H1 (cell line): Measurements from ENCODE around the gene FBXW5. TPM values are rescaled to one million over a fixed set of nuclear protein-coding genes. Genes with fewer than 3 reads are reported as not detected.

ENCODE experiments used
- CTCF ChIA-PET: fragments of 300-600 bp; sonication (Branson Sonifier 250); formaldehyde crosslinking; loops from one replicate; lab custom pipeline; 2021; ENCODE audit not compliant: partially characterized antibody; lab: Charles Lee
- POLR2A ChIA-PET: fragments of 300-600 bp; sonication (Branson Sonifier 250); formaldehyde crosslinking; loops from one replicate; lab custom pipeline; 2021; ENCODE audit warnings: inconsistent platforms; ENCODE audit not compliant: partially characterized antibody; lab: Charles Lee
- DNase-seq, 2 experiments: peaks; one replicate each; pipeline versions ENCODE4 v3.0.0 to v3.0.0-alpha.2; 2010 to 2022; ENCODE audit warnings: low spot score in 2 of 2, low read depth in 1 of 2, mixed read lengths in 1 of 2
- FAIRE-seq: peaks from 2 replicates; lab custom pipeline; 2011; peaks lifted over from hg19 to GRCh38; lab: Jason Lieb, UNC
- H2AFZ ChIP-seq: 2 replicates; pipeline ENCODE4 v1.8.1; 2012; ENCODE audit warnings: low read length, inconsistent platforms
- H2AK5ac ChIP-seq: 2 replicates; pipeline ENCODE4 v1.6.1; 2013; ENCODE audit warnings: low read depth, low read length
- H2BK120ac ChIP-seq: replicated peaks from 2 replicates; pipeline ENCODE3; 2013; ENCODE audit warnings: low read depth, low read length, inconsistent platforms
- H2BK12ac ChIP-seq: 2 replicates; pipeline ENCODE4 v1.6.1; 2013; ENCODE audit warnings: low read depth, low read length
- H2BK15ac ChIP-seq: 2 replicates; pipeline ENCODE4 v1.6.1; 2013; ENCODE audit warnings: low read length
- H2BK20ac ChIP-seq: 2 replicates; pipeline ENCODE4 v1.6.1; 2013; ENCODE audit warnings: low read length
- H2BK5ac ChIP-seq: 2 replicates; pipeline ENCODE4 v1.6.1; 2013; ENCODE audit warnings: low read depth, low read length
- H3K14ac ChIP-seq: 2 replicates; pipeline ENCODE4 v1.6.1; 2013; ENCODE audit warnings: inconsistent platforms; ENCODE audit not compliant: insufficient read length
- H3K18ac ChIP-seq: 2 replicates; pipeline ENCODE4 v1.6.1; 2013; ENCODE audit warnings: low read length; ENCODE audit errors: extremely low read depth
- H3K23ac ChIP-seq: 2 replicates; pipeline ENCODE4 v1.6.1; 2013; ENCODE audit warnings: inconsistent platforms; ENCODE audit not compliant: insufficient read length
- H3K23me2 ChIP-seq: 2 replicates; pipeline ENCODE4 v1.6.1; 2013; ENCODE audit warnings: low read depth, low read length
- H3K27ac ChIP-seq: 2 replicates; pipeline ENCODE4 v1.6.1; 2011; ENCODE audit warnings: low read depth, low read length, inconsistent platforms
- H3K27me3 ChIP-seq, 4 experiments: replicated peaks in 1 of 4; 1 replicate in 1 of 4; 2 replicates in 3 of 4; pipeline versions ENCODE4 v1.6.1 to v1.8.1; 2011 to 2013; ENCODE audit warnings: low read length in 3 of 4, mild to moderate bottlenecking in 3 of 4, inconsistent platforms in 2 of 4, mixed read lengths in 2 of 4, moderate library complexity in 1 of 4; ENCODE audit not compliant: control insufficient read depth in 3 of 4, insufficient read depth in 3 of 4; ENCODE audit errors: extremely low read depth in 1 of 4
- H3K36me3 ChIP-seq, 4 experiments: 2 replicates each; pipeline versions ENCODE4 v1.6.1 to v1.8.1; 2011 to 2013; ENCODE audit warnings: mild to moderate bottlenecking in 4 of 4, low read length in 3 of 4, moderate library complexity in 2 of 4, control low read depth in 1 of 4, inconsistent platforms in 1 of 4; ENCODE audit not compliant: insufficient read depth in 4 of 4, control insufficient read depth in 2 of 4
- H3K4ac ChIP-seq: replicated peaks from 2 replicates; pipeline ENCODE3; 2013; ENCODE audit warnings: low read length, low read depth, mixed read lengths, inconsistent platforms; ENCODE audit not compliant: insufficient read length
- H3K4me1 ChIP-seq, 4 experiments: replicated peaks in 1 of 4; 1 replicate in 1 of 4; 2 replicates in 3 of 4; pipeline versions ENCODE4 v1.6.1 to v1.8.1; 2011 to 2013; ENCODE audit warnings: low read length in 3 of 4, inconsistent platforms in 2 of 4, mixed read lengths in 1 of 4; ENCODE audit not compliant: insufficient read depth in 4 of 4, control insufficient read depth in 3 of 4
- H3K4me2 ChIP-seq, 2 experiments: 2 replicates each; pipeline versions ENCODE4 v1.6.1 to v1.8.1; 2011 to 2013; ENCODE audit warnings: low read depth in 2 of 2, low read length in 2 of 2, control low read depth in 1 of 2, inconsistent platforms in 1 of 2, mild to moderate bottlenecking in 1 of 2; ENCODE audit not compliant: insufficient read depth in 1 of 2
- H3K4me3 ChIP-seq, 4 experiments: fragments of 200-600, 300-600 bp in 1 of 4; sonication (generic), shearing (Covaris generic), sonication (Bioruptor Twin) in 1 of 4; 2 replicates each; pipeline versions ENCODE4 v1.5.1 to v1.8.1; 2011 to 2016; ENCODE audit warnings: low read length in 4 of 4, low read depth in 3 of 4, control low read depth in 2 of 4, inconsistent platforms in 2 of 4, mild to moderate bottlenecking in 2 of 4, mixed read lengths in 1 of 4, moderate library complexity in 1 of 4; ENCODE audit not compliant: insufficient read depth in 2 of 4; ENCODE audit errors: extremely low read depth in 1 of 4
- H3K56ac ChIP-seq: replicated peaks from 2 replicates; pipeline ENCODE3; 2013; ENCODE audit warnings: low read depth, mild to moderate bottlenecking, mixed read lengths, low read length, inconsistent platforms; ENCODE audit not compliant: insufficient read length
- H3K79me1 ChIP-seq: 2 replicates; pipeline ENCODE4 v1.6.1; 2013; ENCODE audit warnings: low read depth, low read length, control low read depth
- H3K79me2 ChIP-seq, 2 experiments: 2 replicates each; pipeline versions ENCODE4 v1.6.1 to v1.8.1; 2012 to 2013; ENCODE audit warnings: low read length in 2 of 2, mild to moderate bottlenecking in 2 of 2, inconsistent platforms in 1 of 2; ENCODE audit not compliant: insufficient read depth in 2 of 2, control insufficient read depth in 1 of 2
- H3K9ac ChIP-seq, 4 experiments: replicated peaks in 1 of 4; 1 replicate in 1 of 4; 2 replicates in 3 of 4; pipeline versions ENCODE4 v1.6.1 to v1.8.1; 2011 to 2013; ENCODE audit warnings: low read depth in 3 of 4, low read length in 3 of 4, control low read depth in 2 of 4, mild to moderate bottlenecking in 2 of 4, moderate library complexity in 2 of 4, inconsistent platforms in 1 of 4; ENCODE audit errors: extremely low read depth in 1 of 4
- H3K9me3 ChIP-seq, 2 experiments: 2 replicates each; pipeline versions ENCODE4 v1.6.1 to v1.8.1; 2012 to 2013; ENCODE audit warnings: mild to moderate bottlenecking in 2 of 2, moderate library complexity in 2 of 2, control low read depth in 1 of 2, inconsistent platforms in 1 of 2, low read depth in 1 of 2, low read length in 1 of 2, mixed read lengths in 1 of 2; ENCODE audit not compliant: insufficient read depth in 2 of 2
- H4K20me1 ChIP-seq, 2 experiments: replicated peaks in 1 of 2; 2 replicates each; pipeline versions ENCODE3 to v1.8.1; 2011 to 2013; ENCODE audit warnings: inconsistent platforms in 2 of 2, low read length in 2 of 2, mild to moderate bottlenecking in 1 of 2; ENCODE audit not compliant: insufficient read depth in 2 of 2, control insufficient read depth in 1 of 2
- H4K5ac ChIP-seq: 2 replicates; pipeline ENCODE4 v1.6.1; 2013; ENCODE audit warnings: low read length, low read depth, mixed read lengths, inconsistent platforms; ENCODE audit not compliant: insufficient read length
- H4K8ac ChIP-seq: 2 replicates; pipeline ENCODE4 v1.8.0; 2013; ENCODE audit warnings: mild to moderate bottlenecking, moderate library complexity, low read length, inconsistent platforms; ENCODE audit not compliant: insufficient read depth; ENCODE audit errors: extremely low read depth
- H4K91ac ChIP-seq: replicated peaks from 2 replicates; pipeline ENCODE3; 2013; ENCODE audit warnings: low read length, mixed read lengths, inconsistent platforms; ENCODE audit not compliant: insufficient read length
- ASH2L ChIP-seq: fragments of 200-600, 300-600 bp; sonication (generic); IDR thresholded peaks from one replicate; pipeline ENCODE4 v1.7.1; 2017; ENCODE audit warnings: low read length
- BACH1 ChIP-seq: IDR thresholded peaks from 2 replicates; pipeline ENCODE4 v1.6.1; 2012; ENCODE audit warnings: low read length, improper control_type of control experiment
- CBX5 ChIP-seq: fragments of 300-800, 300-1000 bp; sonication (generic); IDR thresholded peaks from 2 replicates; pipeline ENCODE4 v1.7.1; 2016; ENCODE audit warnings: antibody characterized with exemption, low read length, low read depth
- CEBPB ChIP-seq: IDR thresholded peaks from 2 replicates; pipeline ENCODE4 v1.6.1; 2012; ENCODE audit warnings: low read depth, low read length
- CHD2 ChIP-seq: IDR thresholded peaks from 2 replicates; pipeline ENCODE4 v1.6.1; 2012; ENCODE audit warnings: low read length, improper control_type of control experiment
- CTBP2 ChIP-seq: IDR thresholded peaks from 2 replicates; pipeline ENCODE4 v1.7.0; 2011; ENCODE audit warnings: borderline replicate concordance, mild to moderate bottlenecking, moderate library complexity, mixed read lengths, low read length; ENCODE audit not compliant: insufficient read depth, insufficient read length
- EZH2 ChIP-seq: fragments of 200-600 bp; sonication (generic); IDR thresholded peaks from 2 replicates; pipeline ENCODE4 v1.7.1; 2012; ENCODE audit warnings: low read depth, mild to moderate bottlenecking, moderate library complexity, low read length, inconsistent platforms; ENCODE audit not compliant: severe bottlenecking
- JUN ChIP-seq: IDR thresholded peaks from 2 replicates; pipeline ENCODE4 v1.6.1; 2011; ENCODE audit warnings: low read depth, mild to moderate bottlenecking, improper control_type of control experiment, low read length
- KDM5A ChIP-seq: fragments of 200-600 bp; IDR thresholded peaks from 2 replicates; pipeline ENCODE4 v1.7.1; 2012; ENCODE audit warnings: mild to moderate bottlenecking, low read length, inconsistent platforms, mixed read lengths
- NANOG ChIP-seq: IDR thresholded peaks from 2 replicates; pipeline ENCODE4 v1.6.1; 2011; ENCODE audit warnings: low read length, low read depth, mild to moderate bottlenecking, inconsistent platforms; ENCODE audit not compliant: insufficient read depth, poor library complexity, severe bottlenecking
- POLR2AphosphoS5 ChIP-seq: IDR thresholded peaks from 2 replicates; pipeline ENCODE4 v1.6.1; 2011; ENCODE audit warnings: low read depth, low read length
- SIN3A ChIP-seq, 2 experiments: IDR thresholded peaks in 1 of 2; conservative IDR thresholded peaks in 1 of 2; 2 replicates each; pipeline ENCODE4 v1.6.1; 2011 to 2012; ENCODE audit warnings: low read length in 2 of 2, improper control_type of control experiment in 1 of 2, low read depth in 1 of 2, mild to moderate bottlenecking in 1 of 2
- SUZ12 ChIP-seq: fragments of 200-600 bp; sonication (generic); IDR thresholded peaks from 2 replicates; pipeline ENCODE4 v1.6.1; 2012; ENCODE audit warnings: mild to moderate bottlenecking, inconsistent platforms, low read length, moderate library complexity, mixed read lengths
- WGBS, 2 experiments: shearing (Covaris generic) in 1 of 2; methylation state at CpG; one replicate each; pipeline versions ENCODE4 v1.1.6 to v1.1.7; 2013 to 2015; ENCODE audit warnings: low lambda C conversion rate in 2 of 2, mixed read lengths in 2 of 2, inconsistent platforms in 1 of 2, low coverage in 1 of 2, missing lambda C conversion rate in 1 of 2; ENCODE audit not compliant: insufficient replicate concordance in 2 of 2, insufficient coverage in 1 of 2, insufficient read length in 1 of 2; ENCODE audit errors: extremely low coverage in 1 of 2, missing lambda C conversion rate in 1 of 2; 5-methylcytosine and 5-hydroxymethylcytosine counted together
- polyA plus RNA-seq, 7 experiments: library from polyadenylated mRNA; depleted of rRNA in 3 of 7; stranded (reverse) in 5 of 7; unstranded in 2 of 7; fragments of >200 nt in 5 of 7; fragments of 200-250 nt in 2 of 7; gene quantifications; 1 replicate in 5 of 7; 2 replicates in 1 of 7; 4 replicates in 1 of 7; pipeline versions ENCODE4 v1.2.1 to v1.2.3, GENCODE V29; 2011 to 2013; ENCODE audit warnings: missing spikeins in 2 of 7, mixed read lengths in 2 of 7
- total RNA-seq: library from RNA; stranded (reverse); fragmentation: NEBNext Ultra II Directional; extraction: Animal tissue kit (Norgen Biotek cat#: 25700); gene quantifications from 2 replicates; pipeline ENCODE4 v1.2.1, GENCODE V29; 2021

Gene FBXW5
- total and polyA plus RNA-seq, 2 of the 8 experiments (the other 6 are each of a cell fraction or from before 2014, with no cell fraction given): 49.0 to 71.0 TPM

GRCh38 chr9:136985027-136985602 lies 40.6 kb upstream of the FBXW5 start:
- Histone ChIP-seq H3K18ac (no peak overlapping the region; the same call in 1 of the 2 replicates), H3K9me3 (no peaks in the 10 kb centered on the region), H2BK20ac (no peak overlapping the region), H4K8ac (no peak overlapping the region), H2AFZ (no peak overlapping the region), H3K56ac (no peak overlapping the region), H2BK15ac (no peak overlapping the region), H2BK5ac (no peak overlapping the region), H3K23me2 (peaks cover 12% of the 10 kb centered on the region; the same call in 1 of the 2 replicates), H3K14ac (no peak overlapping the region), H3K27me3 (peaks cover 13 to 39% (median 35%) of the 10 kb centered on the region in 4 experiments), H2BK12ac (no peak overlapping the region), H3K23ac (no peak overlapping the region), H3K79me2 (no peaks in the 10 kb centered on the region), H2BK120ac (no peak overlapping the region), H4K91ac (no peak overlapping the region), H4K20me1 (peaks cover 0 to 1% of the 10 kb centered on the region in 2 experiments), H3K9ac (no peak overlapping the region), H3K4me3 (peak overlapping the region; percentile 21 to 68 (median 44)), H3K4me1 (peaks cover 0 to 4% (median 2%) of the 10 kb centered on the region in 4 experiments; a peak in 2 of 7 replicates), H3K36me3 (no peaks in the 10 kb centered on the region), H3K79me1 (no peaks in the 10 kb centered on the region), H3K4ac (no peak overlapping the region), H3K4me2 (peak overlapping the region; percentile 69 to 87), H2AK5ac (no peak overlapping the region), H4K5ac (no peak overlapping the region), H3K27ac (no peak overlapping the region)
- ChIA-PET CTCF (interaction anchor here (0.9 to 2.2 kb wide), 9 partner anchors 11 to 141 kb away, joined by 3 to 9 read pairs (median 4); partner anchors contain the start of gene SAPCD2), POLR2A (interaction anchor here (0.5 to 1.1 kb wide), 2 partner anchors 11 to 152 kb away, joined by 3 to 4 read pairs; partner anchors contain the start of gene CLIC3)
- DNase-seq: peak in 1 of 2 experiments; percentile 70
- no peak for TF ChIP-seq JUN
- no peak for TF ChIP-seq CBX5
- no peak for TF ChIP-seq NANOG
- TF ChIP-seq CHD2: no peak
- peak; percentile 64 for TF ChIP-seq EZH2
- no peak for TF ChIP-seq BACH1
- no peak for TF ChIP-seq CTBP2
- TF ChIP-seq ASH2L: no peak
- no peak for TF ChIP-seq POLR2AphosphoS5
- no peak for TF ChIP-seq SIN3A (conservative IDR thresholded peaks at IDR 0.05 in 1 of 2, IDR thresholded peaks at IDR 0.05 in 1 of 2; ENCODE audit: low read depth in 1 of 2, low read length in 2 of 2)
- TF ChIP-seq SUZ12: peak; percentile 66
- TF ChIP-seq CEBPB: no peak
- TF ChIP-seq KDM5A: no peak
- no peak for FAIRE-seq
- 5% methylated on average over 26 of the region's 48 CpGs; no CpG with 5 or more reads in 1 of the 2 experiments for WGBS, 2 experiments
